ENCODE results near the gene ADAM11. TPM values are rescaled to one million over a fixed set of nuclear protein-coding genes. Genes with fewer than 3 reads are reported as not detected.

The ADAM11 gene
- total and polyA plus RNA-seq, 2 of the 8 experiments (the other 6 are each of a cell fraction or from before 2014, with no cell fraction given), result 2.3 to 2.9 TPM

GRCh38 chr17:44719444-44719843 lies 39.3 kb upstream of the ADAM11 start:
- ChIA-PET CTCF (ENCODE audit: partially characterized antibody) (interaction anchor here (0.7 kb wide), 1 partner anchor 1237 kb away, joined by 3 read pairs; no protein-coding TSS in a partner anchor), POLR2A (ENCODE audit: partially characterized antibody) (interaction anchor here (0.6 to 0.7 kb wide), 2 partner anchors 11 to 16 kb away, joined by 3 read pairs; partner anchors contain the start of gene DBF4B)
- no peak overlapping the region for H2BK15ac ChIP-seq (ENCODE audit: low read length)
- no peak overlapping the region for H4K91ac ChIP-seq (replicated peaks; ENCODE audit: insufficient read length, low read length)
- H3K56ac ChIP-seq (replicated peaks; ENCODE audit: insufficient read length, low read depth, low read length), result no peak overlapping the region
- no peaks in the 10 kb centered on the region for H3K79me1 ChIP-seq (ENCODE audit: low read depth, low read length)
- no peaks in the 10 kb centered on the region for H4K20me1 ChIP-seq (replicated peaks in 1 of 2; ENCODE audit: control insufficient read depth in 1 of 2, insufficient read depth in 2 of 2, low read length in 2 of 2)
- no peaks in the 10 kb centered on the region for H3K4me1 ChIP-seq (replicated peaks in 1 of 4; ENCODE audit: control insufficient read depth in 3 of 4, insufficient read depth in 4 of 4, low read length in 3 of 4)
- no peak overlapping the region for H3K14ac ChIP-seq (ENCODE audit: insufficient read length)
- DNase-seq (ENCODE audit: low read depth in 1 of 2, low spot score in 2 of 2) (no peak), FAIRE-seq (no peak)
- H3K4ac ChIP-seq (replicated peaks; ENCODE audit: insufficient read length, low read depth, low read length), result no peak overlapping the region
- no peak overlapping the region for H2BK5ac ChIP-seq (ENCODE audit: low read depth, low read length)
- no peak overlapping the region for H2BK12ac ChIP-seq (ENCODE audit: low read depth, low read length)
- no peak overlapping the region for H3K4me2 ChIP-seq (ENCODE audit: insufficient read depth in 1 of 2, low read depth in 2 of 2, low read length in 2 of 2)
- H2BK20ac ChIP-seq (ENCODE audit: low read length), result no peak overlapping the region
- no peak overlapping the region for H3K18ac ChIP-seq (ENCODE audit: extremely low read depth, low read length)
- no peak overlapping the region for H3K23ac ChIP-seq (ENCODE audit: insufficient read length)
- no peak overlapping the region for H3K4me3 ChIP-seq (ENCODE audit: extremely low read depth in 1 of 4, insufficient read depth in 2 of 4, low read depth in 3 of 4, low read length in 4 of 4)
- H4K8ac ChIP-seq (ENCODE audit: extremely low read depth, insufficient read depth, low read length), result no peak overlapping the region
- H4K5ac ChIP-seq (ENCODE audit: insufficient read length, low read depth, low read length), result no peak overlapping the region
- H2BK120ac ChIP-seq (replicated peaks; ENCODE audit: low read depth, low read length), result no peak overlapping the region
- H3K27ac ChIP-seq (ENCODE audit: low read depth, low read length), result no peak overlapping the region
- H2AFZ ChIP-seq (ENCODE audit: low read length), result no peak overlapping the region
- H3K27me3 ChIP-seq (replicated peaks in 1 of 4; ENCODE audit: control insufficient read depth in 3 of 4, extremely low read depth in 1 of 4, insufficient read depth in 3 of 4, low read length in 3 of 4), result no peaks in the 10 kb centered on the region
- no peak overlapping the region for H2AK5ac ChIP-seq (ENCODE audit: low read depth, low read length)
- peaks cover 6 to 18% (median 9%) of the 10 kb centered on the region in 4 experiments; a peak in 5 of 8 replicates for H3K36me3 ChIP-seq (ENCODE audit: control insufficient read depth in 2 of 4, insufficient read depth in 4 of 4, low read length in 3 of 4)
- no peaks in the 10 kb centered on the region for H3K79me2 ChIP-seq (ENCODE audit: control insufficient read depth in 1 of 2, insufficient read depth in 2 of 2, low read length in 2 of 2)
- WGBS, 2 experiments (ENCODE audit: extremely low coverage in 1 of 2, insufficient coverage in 1 of 2, insufficient read length in 1 of 2, insufficient replicate concordance in 2 of 2, low coverage in 1 of 2, low lambda C conversion rate in 2 of 2, missing lambda C conversion rate in 1 of 2), result 91% methylated on average over 1 of the region's 1 CpG; no CpG with 5 or more reads in 1 of the 2 experiments
- H3K23me2 ChIP-seq (ENCODE audit: low read depth, low read length), result no peaks in the 10 kb centered on the region
- H3K9me3 ChIP-seq (ENCODE audit: insufficient read depth in 2 of 2, low read depth in 1 of 2, low read length in 1 of 2), result no peaks in the 10 kb centered on the region
- H3K9ac ChIP-seq (replicated peaks in 1 of 4; ENCODE audit: extremely low read depth in 1 of 4, low read depth in 3 of 4, low read length in 3 of 4), result no peak overlapping the region
- no peak for TF ChIP-seq BACH1 (IDR thresholded peaks at IDR 0.05; ENCODE audit: low read length)
- no peak for TF ChIP-seq EP300 (IDR thresholded peaks at IDR 0.05; ENCODE audit: borderline replicate concordance in 1 of 2, low read depth in 2 of 2, low read length in 2 of 2)
- no peak for TF ChIP-seq PHF8 (conservative IDR thresholded peaks at IDR 0.05; ENCODE audit: low read depth, low read length)
- TF ChIP-seq TEAD4 (IDR thresholded peaks at IDR 0.05; ENCODE audit: low read depth, low read length), result no peak
- no peak for TF ChIP-seq RFX5 (IDR thresholded peaks at IDR 0.05; ENCODE audit: borderline replicate concordance, low read depth, low read length)
- no peak for TF ChIP-seq KDM4A (IDR thresholded peaks at IDR 0.05; ENCODE audit: low read depth, low read length, severe bottlenecking)
- TF ChIP-seq POU5F1 (IDR thresholded peaks at IDR 0.05; ENCODE audit: low read depth, low read length), result no peak
- no peak for TF ChIP-seq BCL11A (IDR thresholded peaks at IDR 0.05; ENCODE audit: low read depth in 2 of 2, low read length in 2 of 2)
- no peak for TF ChIP-seq RBBP5 (IDR thresholded peaks at IDR 0.05; ENCODE audit: borderline replicate concordance, low read depth, low read length)
- TF ChIP-seq EGR1 (IDR thresholded peaks at IDR 0.05; ENCODE audit: borderline replicate concordance, low read depth, low read length), result no peak
- no peak for TF ChIP-seq BRCA1 (IDR thresholded peaks at IDR 0.05; ENCODE audit: low read depth, low read length)
- TF ChIP-seq GABPA (IDR thresholded peaks at IDR 0.05; ENCODE audit: borderline replicate concordance, insufficient read depth, low read length), result no peak
- TF ChIP-seq JUN (IDR thresholded peaks at IDR 0.05; ENCODE audit: low read depth, low read length), result no peak
- no peak for TF ChIP-seq KDM5A (IDR thresholded peaks at IDR 0.05; ENCODE audit: low read length)
- TF ChIP-seq CHD1 (IDR thresholded peaks at IDR 0.05; ENCODE audit: low read depth, low read length), result no peak

All from H1 (cell line).